IPS DF 6.9 (cell line): Measurements from ENCODE around the gene HOXD4.

Experiments
- DNase-seq: peaks from one replicate; pipeline ENCODE4 v3.0.0-alpha.2; 2013; ENCODE audit warnings: low read depth, low spot score
- H3K27ac ChIP-seq: one replicate; pipeline ENCODE4 v1.5.1; 2013; ENCODE audit warnings: low read length, control low read depth
- H3K27me3 ChIP-seq: 2 replicates; pipeline ENCODE4 v1.6.1; 2013; ENCODE audit warnings: mild to moderate bottlenecking, low read length; ENCODE audit not compliant: control insufficient read depth, insufficient read depth
- H3K36me3 ChIP-seq: 2 replicates; pipeline ENCODE4 v1.6.1; 2013; ENCODE audit warnings: low read length; ENCODE audit not compliant: control insufficient read depth, insufficient read depth
- H3K4me1 ChIP-seq: 2 replicates; pipeline ENCODE4 v1.6.1; 2013; ENCODE audit warnings: low read length; ENCODE audit not compliant: control insufficient read depth, insufficient read depth
- H3K4me3 ChIP-seq: 2 replicates; pipeline ENCODE4 v1.5.1; 2013; ENCODE audit warnings: mild to moderate bottlenecking, low read length
- H3K9me3 ChIP-seq: 2 replicates; pipeline ENCODE4 v1.6.1; 2013; ENCODE audit warnings: low read length, inconsistent platforms; ENCODE audit not compliant: control insufficient read depth, insufficient read depth
- WGBS: extraction: QIAGEN DNeasy Blood & Tissue Kit; methylation state at CpG from one replicate; pipeline ENCODE4 v1.1.7; 2013; ENCODE audit warnings: mixed read lengths, missing lambda C conversion rate; ENCODE audit not compliant: insufficient read length, insufficient coverage; 5-methylcytosine and 5-hydroxymethylcytosine counted together

The HOXD4 gene

DNA sequence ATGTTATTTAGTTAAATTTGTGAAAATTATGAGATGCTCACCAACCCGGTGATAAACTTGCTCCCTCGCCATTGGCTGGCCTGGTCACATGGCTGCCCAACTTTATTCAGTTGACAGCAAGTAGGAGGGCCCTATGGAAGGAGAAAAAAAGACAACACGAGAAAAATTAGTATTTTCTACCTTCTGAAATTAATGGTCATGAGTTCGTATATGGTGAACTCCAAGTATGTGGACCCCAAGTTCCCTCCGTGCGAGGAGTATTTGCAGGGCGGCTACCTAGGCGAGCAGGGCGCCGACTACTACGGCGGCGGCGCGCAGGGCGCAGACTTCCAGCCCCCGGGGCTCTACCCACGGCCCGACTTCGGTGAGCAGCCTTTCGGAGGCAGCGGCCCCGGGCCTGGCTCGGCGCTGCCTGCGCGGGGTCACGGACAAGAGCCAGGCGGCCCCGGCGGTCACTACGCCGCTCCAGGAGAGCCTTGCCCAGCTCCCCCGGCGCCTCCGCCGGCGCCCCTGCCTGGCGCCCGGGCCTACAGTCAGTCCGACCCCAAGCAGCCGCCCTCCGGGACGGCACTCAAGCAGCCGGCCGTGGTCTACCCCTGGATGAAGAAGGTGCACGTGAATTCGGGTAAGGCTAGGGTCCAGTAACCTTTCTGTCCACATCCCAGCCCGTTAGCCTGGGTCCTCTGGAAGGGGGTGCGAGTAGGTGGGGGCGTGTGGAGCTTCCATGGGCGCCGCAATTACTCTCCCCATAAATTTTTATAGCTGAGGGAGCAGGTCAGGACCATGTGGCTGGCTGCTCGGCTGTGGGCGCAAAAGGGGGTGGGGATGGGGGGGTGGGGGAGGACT is at the start of gene HOXD4:
TSS of gene HOXD4 (plus strand) at position 109 of the 846 bp plus-strand sequence. CDS start at position 193, 84 bp downstream.
- H3K27ac ChIP-seq = no peak within 1 kb of the TSS
- H3K36me3 ChIP-seq = no peaks in the 10 kb centered on the region
- DNase-seq = no peak
- H3K9me3 ChIP-seq = no peaks in the 10 kb centered on the region
- no peak within 1 kb of the TSS for H3K4me3 ChIP-seq
- no CpG with 5 or more reads among the region's 55 CpGs for WGBS
- no peaks in the 10 kb centered on the region; the same call in 1 of the 2 replicates for H3K4me1 ChIP-seq
- H3K27me3 ChIP-seq = peaks cover 97% of the 10 kb centered on the region

DNA sequence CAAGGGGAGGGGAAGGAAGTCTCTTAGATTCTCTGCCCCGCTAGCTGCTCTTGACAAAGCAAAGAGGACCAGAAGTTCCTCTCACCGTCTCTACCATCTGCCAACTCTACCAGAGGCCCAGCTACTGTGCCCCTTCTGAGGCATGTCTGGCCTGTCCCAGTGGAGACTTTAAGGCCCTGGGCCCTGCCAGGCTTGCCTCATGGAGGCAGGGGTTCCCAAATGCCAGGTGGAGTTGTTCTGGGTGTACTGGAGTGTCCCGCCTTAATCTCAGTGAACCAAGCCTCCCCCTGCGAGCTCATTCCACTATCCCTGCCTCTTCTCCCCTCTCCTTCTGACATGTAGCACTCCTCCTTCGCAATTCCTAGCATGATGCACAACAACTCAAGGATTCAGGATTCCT is 49.5 kb upstream of the HOXD4 start:
- DNase-seq = no peak
- H3K27me3 ChIP-seq = peaks cover 91% of the 10 kb centered on the region
- H3K36me3 ChIP-seq = no peaks in the 10 kb centered on the region; the same call in 1 of the 2 replicates
- peaks cover 5% of the 10 kb centered on the region for H3K4me1 ChIP-seq
- H3K27ac ChIP-seq = no peak overlapping the region
- no peak overlapping the region for H3K4me3 ChIP-seq
- no peaks in the 10 kb centered on the region for H3K9me3 ChIP-seq
- WGBS = no CpG with 5 or more reads among the region's 5 CpGs

DNA sequence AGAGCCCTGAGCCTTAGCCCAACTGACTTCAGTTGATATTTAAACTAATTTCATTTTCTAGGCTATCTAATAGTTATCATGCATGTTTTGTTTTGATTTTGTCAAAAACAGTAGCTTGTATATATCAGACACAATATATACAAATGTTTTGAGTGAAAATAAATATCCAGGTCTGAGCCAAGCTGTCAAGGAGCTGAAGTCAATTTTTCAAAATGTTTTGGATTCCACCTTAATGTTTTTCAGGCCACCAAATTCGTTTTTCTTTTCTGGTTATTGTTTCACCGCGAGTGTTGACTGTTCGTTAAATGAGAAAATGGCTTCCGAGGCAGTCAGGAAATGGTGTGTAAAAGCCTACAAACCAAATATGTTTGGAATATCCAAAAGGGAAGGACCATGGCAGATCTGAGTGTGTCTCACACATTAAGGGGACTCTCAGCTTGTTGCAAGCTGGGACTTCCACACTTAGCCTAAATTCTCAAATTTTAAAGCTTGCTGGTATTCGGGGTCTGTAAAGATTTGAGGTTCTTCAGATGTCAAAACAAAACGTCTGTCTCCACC is 49.0 kb upstream of the HOXD4 start:
- Histone ChIP-seq H3K4me1 (peaks cover 9% of the 10 kb centered on the region), H3K4me3 (no peak overlapping the region), H3K27me3 (peaks cover 97% of the 10 kb centered on the region), H3K36me3 (no peaks in the 10 kb centered on the region; the same call in 1 of the 2 replicates), H3K9me3 (no peaks in the 10 kb centered on the region), H3K27ac (no peak overlapping the region)
- DNase-seq = no peak
- WGBS = no CpG with 5 or more reads among the region's 7 CpGs

DNA sequence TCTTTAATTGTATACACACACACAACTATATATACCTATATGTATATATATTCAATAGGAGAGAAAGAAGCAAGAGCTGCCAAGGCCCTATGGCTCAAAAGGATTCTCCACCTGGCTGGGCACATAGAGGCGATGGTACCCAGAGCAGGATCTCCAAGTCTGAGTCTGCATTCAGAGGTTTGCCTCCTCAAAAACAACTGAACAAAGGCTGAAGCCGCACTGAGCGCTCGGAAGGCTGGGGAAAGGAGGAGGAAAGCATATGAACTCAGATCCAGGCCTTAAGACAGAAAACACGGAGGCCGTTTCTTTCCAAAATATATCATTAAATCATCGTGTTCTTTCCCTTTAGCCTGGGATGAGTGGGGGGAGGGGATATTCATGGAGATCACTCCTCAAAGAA is 48.2 kb upstream of the HOXD4 start:
- Histone ChIP-seq H3K4me3 (no peak overlapping the region), H3K4me1 (peaks cover 9% of the 10 kb centered on the region), H3K27me3 (peaks cover 96% of the 10 kb centered on the region), H3K9me3 (no peaks in the 10 kb centered on the region), H3K36me3 (no peaks in the 10 kb centered on the region; the same call in 1 of the 2 replicates), H3K27ac (no peak overlapping the region)
- WGBS = no CpG with 5 or more reads among the region's 7 CpGs
- no peak for DNase-seq

DNA sequence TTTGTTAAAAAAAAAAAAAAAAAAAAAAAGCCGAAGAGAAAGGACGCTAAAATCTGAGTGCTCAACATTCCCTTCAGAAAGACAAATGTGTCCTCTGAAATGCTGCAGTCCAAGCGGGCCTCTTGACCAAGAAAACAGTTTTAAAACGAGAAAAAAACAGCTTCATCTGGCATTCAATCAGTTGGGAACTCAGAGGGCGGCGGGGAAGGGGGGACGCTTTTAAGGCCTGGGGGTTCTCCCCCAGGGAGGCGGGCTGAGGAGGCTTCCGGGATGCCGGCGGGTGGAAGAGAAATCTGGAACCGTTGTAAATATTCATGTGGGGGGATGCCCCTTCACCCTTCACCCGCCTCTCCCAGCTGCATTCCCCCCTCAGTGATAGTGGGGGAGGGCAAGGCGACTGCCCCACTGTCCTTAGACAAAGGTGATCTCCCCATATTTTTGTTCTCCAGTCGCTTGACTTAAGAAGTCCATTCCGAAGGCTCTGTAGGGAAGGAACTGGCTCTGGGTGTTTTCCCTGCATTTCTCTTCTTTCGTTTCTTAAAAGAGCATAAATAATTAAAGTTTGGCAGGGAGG is 47.5 kb upstream of the HOXD4 start:
- H3K27ac ChIP-seq = no peak overlapping the region
- no peak overlapping the region for H3K4me3 ChIP-seq
- no CpG with 5 or more reads among the region's 17 CpGs for WGBS
- peaks cover 7% of the 10 kb centered on the region for H3K4me1 ChIP-seq
- no peak for DNase-seq
- H3K36me3 ChIP-seq = no peaks in the 10 kb centered on the region; the same call in 1 of the 2 replicates
- peaks cover 96% of the 10 kb centered on the region for H3K27me3 ChIP-seq
- H3K9me3 ChIP-seq = no peaks in the 10 kb centered on the region

DNA sequence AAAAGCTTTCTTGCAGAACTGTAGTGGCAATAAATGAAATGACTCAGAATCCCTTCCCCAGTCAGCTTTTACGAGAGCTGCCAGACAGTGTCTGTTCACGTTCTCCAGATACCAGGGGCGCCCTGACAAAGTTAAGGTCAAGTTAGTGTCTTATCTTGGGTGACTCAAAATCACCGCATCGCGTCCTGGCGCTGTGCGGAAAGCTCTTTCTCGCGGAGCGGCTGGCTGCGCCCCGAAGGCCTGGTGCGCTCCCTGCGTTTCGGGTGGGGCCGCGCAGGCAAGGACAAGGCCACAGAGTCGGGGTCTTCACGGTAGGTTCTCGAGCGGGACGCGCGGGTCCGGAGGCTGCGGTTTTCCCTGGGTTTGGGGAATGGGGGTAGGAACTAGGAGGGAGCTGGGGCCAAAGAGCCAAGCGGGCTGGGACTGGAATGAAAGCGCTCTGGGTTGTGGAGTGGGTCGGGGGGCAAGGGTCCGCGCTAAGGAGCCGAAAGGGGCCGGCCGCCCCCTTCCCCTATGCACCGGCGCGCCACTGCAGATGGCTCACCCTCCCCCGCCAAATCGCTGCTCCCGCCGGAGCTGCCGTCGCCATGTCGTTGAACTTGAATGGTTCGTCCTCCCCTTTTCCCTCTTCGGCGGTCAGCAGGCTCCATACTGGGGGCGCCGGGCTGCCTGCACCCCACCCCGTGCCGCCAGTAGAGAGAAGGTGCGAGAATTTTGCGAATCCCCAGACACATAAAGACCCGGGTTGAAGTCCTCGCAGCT is 46.9 kb upstream of the HOXD4 start:
- H3K36me3 ChIP-seq = no peaks in the 10 kb centered on the region; the same call in 1 of the 2 replicates
- no CpG with 5 or more reads among the region's 56 CpGs for WGBS
- no peaks in the 10 kb centered on the region for H3K9me3 ChIP-seq
- H3K4me3 ChIP-seq = no peak overlapping the region; the same call in 1 of the 2 replicates
- peaks cover 7% of the 10 kb centered on the region for H3K4me1 ChIP-seq
- H3K27ac ChIP-seq = no peak overlapping the region
- H3K27me3 ChIP-seq = peaks cover 96% of the 10 kb centered on the region
- no peak for DNase-seq

DNA sequence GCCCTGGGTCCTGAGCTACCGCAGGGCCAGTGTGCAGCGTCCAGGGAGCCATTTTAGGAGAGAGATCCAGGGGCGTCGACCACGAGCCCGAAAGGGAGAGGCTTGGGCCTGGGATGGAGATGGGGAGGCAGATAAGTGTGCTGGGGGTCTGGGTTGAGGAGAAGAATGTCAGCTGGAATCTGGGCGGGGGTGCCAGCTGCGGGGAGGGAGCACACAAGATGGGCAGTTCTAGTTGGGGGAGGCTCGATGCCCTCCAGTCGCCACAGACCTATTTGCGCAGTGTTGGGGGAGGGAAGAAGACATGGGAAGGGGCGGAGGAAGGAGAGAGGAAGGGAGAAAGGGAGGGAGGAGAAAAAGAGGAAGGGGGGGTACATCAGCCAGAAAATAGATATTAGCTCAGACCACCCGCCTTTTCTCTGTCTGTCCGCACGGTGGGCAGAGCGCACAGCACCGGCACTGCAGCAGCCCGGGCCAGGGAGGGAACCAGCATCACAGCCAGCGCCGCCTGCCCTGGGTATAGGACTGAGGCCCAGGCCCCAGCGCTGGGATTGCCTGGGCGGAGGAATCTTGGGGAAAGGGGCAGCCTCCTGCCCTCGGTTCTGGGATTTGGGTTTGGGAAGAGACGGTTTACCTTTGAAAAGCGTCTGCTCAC is 46.1 kb upstream of the HOXD4 start:
- Histone ChIP-seq H3K27me3 (peaks cover 96% of the 10 kb centered on the region), H3K9me3 (no peaks in the 10 kb centered on the region), H3K4me3 (no peak overlapping the region; the same call in 1 of the 2 replicates), H3K4me1 (peaks cover 5% of the 10 kb centered on the region), H3K27ac (no peak overlapping the region), H3K36me3 (no peaks in the 10 kb centered on the region; the same call in 1 of the 2 replicates)
- DNase-seq = no peak
- no CpG with 5 or more reads among the region's 25 CpGs for WGBS

DNA sequence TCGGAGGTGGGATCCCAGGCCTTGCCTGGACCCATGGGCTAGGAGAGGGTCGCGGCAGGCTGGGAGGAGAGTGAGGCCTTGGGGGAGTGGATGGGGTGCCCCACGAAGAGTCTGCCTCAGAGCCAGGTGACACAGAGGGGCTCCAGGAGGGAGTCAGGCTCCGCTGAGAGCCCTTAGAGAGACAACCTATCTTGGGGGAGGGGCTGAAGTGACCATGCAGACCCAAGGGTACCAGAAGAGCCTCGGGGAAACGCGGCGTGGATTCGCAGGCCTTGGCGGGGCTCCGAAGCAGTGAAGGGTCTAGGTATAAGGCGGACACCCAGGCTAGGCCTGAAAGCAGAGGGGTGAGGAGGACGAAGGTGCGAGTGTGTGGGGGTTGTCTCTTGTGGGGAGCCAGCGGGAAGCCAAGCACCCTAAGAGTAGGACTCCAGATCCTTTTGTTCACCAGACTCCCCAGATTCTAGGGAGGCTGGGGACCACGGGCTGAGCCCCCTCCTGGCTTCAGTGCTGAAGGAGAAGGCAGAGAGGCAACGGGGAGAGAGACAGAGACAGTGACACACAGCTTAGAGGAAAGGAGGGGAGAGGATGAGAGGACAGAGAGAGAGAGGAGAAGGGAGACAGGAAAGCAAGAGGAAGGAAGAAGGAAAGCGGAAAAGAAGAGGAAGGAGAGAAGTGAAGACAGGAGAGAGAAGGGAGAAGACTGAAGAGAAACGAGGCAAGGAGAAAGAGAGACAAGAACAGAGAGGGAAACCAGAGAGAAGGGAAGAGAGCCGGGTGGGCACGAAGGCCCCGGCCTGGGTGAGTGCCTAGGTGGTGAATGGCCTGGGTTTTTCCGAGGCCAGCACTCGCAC is 45.4 kb upstream of the HOXD4 start:
- no CpG with 5 or more reads among the region's 25 CpGs for WGBS
- Histone ChIP-seq H3K27me3 (peaks cover 96% of the 10 kb centered on the region), H3K4me1 (peaks cover 5% of the 10 kb centered on the region), H3K36me3 (no peaks in the 10 kb centered on the region; the same call in 1 of the 2 replicates), H3K4me3 (no peak overlapping the region), H3K9me3 (no peaks in the 10 kb centered on the region), H3K27ac (no peak overlapping the region)
- no peak for DNase-seq
